Mucosa of descending colon (tissue), 3 donors: Measurements from ENCODE around the gene CNOT6. TPM values are rescaled to one million over a fixed set of nuclear protein-coding genes. Genes with fewer than 3 reads are reported as not detected.
"Not testable (repeated sequence)": the region's sequence is repeated elsewhere in the genome, so short reads cannot be mapped to it uniquely, and the experiment has no call there.

Source experiments
- ATAC-seq: fragments of 200-7000 bp; cut with Tn5 transposase; one replicate; pipeline ENCODE4 v1.9.1; 2020; ENCODE audit warnings: mild to moderate bottlenecking, moderate library complexity
- DNase-seq, 3 donors: peaks; one replicate each; pipeline ENCODE4 v3.0.0-alpha.2; 2020
- H3K36me3 ChIP-seq: fragments of 200-600 bp; one replicate; pipeline ENCODE4 v1.8.0; 2021; ENCODE audit warnings: low read depth, mild to moderate bottlenecking
- H3K4me1 ChIP-seq: fragments of 200-600 bp; one replicate; pipeline ENCODE4 v1.8.0; 2021; ENCODE audit warnings: low read depth, mild to moderate bottlenecking
- H3K4me3 ChIP-seq: fragments of 200-600 bp; one replicate; pipeline ENCODE4 v1.8.0; 2021; ENCODE audit warnings: mild to moderate bottlenecking
- H3K9me3 ChIP-seq: fragments of 200-600 bp; one replicate; pipeline ENCODE4 v1.8.0; 2021; ENCODE audit warnings: mild to moderate bottlenecking
- intact Hi-C, 2 donors: fragments of 100-400 bp; cut with DNase I in 1 of 2; cut with micrococcal nuclease in 1 of 2; formaldehyde crosslinking; loops; one replicate each; pipeline versions ENCODE4 v1.11.0 to v1.11.1; 2022; cut with DNase I, micrococcal nuclease
- total RNA-seq, 3 donors: library from RNA; stranded (reverse); fragmentation: NEBNext Ultra II Directional in 2 of 3; extraction: Animal tissue kit (Norgen Biotek cat#: 25700) in 2 of 3; gene quantifications; one replicate each; pipeline versions ENCODE4 v1.2.1 to v1.2.4, GENCODE V29; 2021 to 2023
- TF ChIP-seq, protein P1 (sequence below): fragments of 200-600 bp; IDR thresholded peaks from one replicate; pipeline ENCODE4 v1.8.0; 2022; ENCODE audit warnings: antibody characterized with exemption, mild to moderate bottlenecking
- donor health status: DM: no; HTN: no; CAD: no; lungs with moderate emphysema.
- donor health status: DM: no; HTN: no; CAD: no.
- donor health status: DM: no; HTN: yes; CAD: no.

The CNOT6 gene
- total RNA-seq, 3 donors from 2014 or later: 20.9 to 33.7 (median 25.2) TPM

DNA sequence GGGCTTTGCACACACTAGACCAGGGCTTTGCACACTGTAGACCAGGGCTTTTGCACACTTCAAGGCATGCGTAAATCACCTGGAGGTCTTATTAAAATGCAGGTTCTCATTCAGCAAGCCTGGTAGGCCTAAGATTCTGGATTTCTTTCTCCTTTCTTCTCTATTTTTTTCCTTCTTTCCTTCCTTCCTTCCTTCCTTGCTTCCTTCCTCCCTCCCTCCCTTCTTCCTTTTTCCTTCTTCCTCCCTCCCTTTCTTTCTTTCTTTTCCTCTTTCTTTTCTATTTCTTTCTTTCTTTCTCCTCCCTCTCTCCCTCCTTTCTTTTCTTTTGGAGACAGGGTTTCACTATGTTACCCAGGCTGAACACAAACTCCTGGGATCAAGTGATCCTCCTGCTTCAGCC lies 24.3 kb upstream of the CNOT6 start:
- Histone ChIP-seq H3K9me3 (no peaks in the 10 kb centered on the region), H3K4me1 (peaks cover 11% of the 10 kb centered on the region), H3K36me3 (no peaks in the 10 kb centered on the region), H3K4me3 (no peak overlapping the region)
- TF ChIP-seq, protein P1, sequence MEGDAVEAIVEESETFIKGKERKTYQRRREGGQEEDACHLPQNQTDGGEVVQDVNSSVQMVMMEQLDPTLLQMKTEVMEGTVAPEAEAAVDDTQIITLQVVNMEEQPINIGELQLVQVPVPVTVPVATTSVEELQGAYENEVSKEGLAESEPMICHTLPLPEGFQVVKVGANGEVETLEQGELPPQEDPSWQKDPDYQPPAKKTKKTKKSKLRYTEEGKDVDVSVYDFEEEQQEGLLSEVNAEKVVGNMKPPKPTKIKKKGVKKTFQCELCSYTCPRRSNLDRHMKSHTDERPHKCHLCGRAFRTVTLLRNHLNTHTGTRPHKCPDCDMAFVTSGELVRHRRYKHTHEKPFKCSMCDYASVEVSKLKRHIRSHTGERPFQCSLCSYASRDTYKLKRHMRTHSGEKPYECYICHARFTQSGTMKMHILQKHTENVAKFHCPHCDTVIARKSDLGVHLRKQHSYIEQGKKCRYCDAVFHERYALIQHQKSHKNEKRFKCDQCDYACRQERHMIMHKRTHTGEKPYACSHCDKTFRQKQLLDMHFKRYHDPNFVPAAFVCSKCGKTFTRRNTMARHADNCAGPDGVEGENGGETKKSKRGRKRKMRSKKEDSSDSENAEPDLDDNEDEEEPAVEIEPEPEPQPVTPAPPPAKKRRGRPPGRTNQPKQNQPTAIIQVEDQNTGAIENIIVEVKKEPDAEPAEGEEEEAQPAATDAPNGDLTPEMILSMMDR: no peak
- DNase-seq: no peak
- ATAC-seq: no peak
- intact Hi-C loops: loop anchor here in 1 of 2 donors (10.0 kb wide), 1 partner anchor 175 kb away; the partner anchor contains the start of gene MAPK9

DNA sequence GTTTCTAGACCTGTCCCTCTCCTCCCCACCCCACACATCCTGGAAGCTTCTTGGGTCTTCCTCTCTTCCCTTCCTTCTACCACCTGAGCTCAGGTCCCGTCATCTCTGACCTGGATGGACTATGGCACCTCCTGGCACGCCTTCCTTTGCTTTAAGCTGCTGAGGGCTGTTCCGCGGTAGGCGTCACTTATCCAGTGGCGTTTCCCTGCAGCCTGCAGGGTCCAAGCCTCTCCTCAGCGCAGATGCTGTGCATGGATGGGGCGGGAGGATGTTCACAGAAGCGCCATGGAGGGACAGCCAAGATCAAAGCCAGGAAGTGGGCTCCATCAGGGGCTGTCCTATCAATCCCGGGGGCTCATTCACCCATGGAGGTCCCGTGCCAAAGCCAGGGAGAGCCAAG lies 23.8 kb upstream of the CNOT6 start:
- no peaks in the 10 kb centered on the region for H3K9me3 ChIP-seq
- intact Hi-C loops: no loop called here
- TF ChIP-seq, protein P1: no peak
- peak; percentile 68 for ATAC-seq
- H3K4me3 ChIP-seq: no peak overlapping the region
- peak in 2 of 3 donors; percentile 33 to 51 for DNase-seq
- H3K36me3 ChIP-seq: no peaks in the 10 kb centered on the region
- peaks cover 11% of the 10 kb centered on the region for H3K4me1 ChIP-seq

DNA sequence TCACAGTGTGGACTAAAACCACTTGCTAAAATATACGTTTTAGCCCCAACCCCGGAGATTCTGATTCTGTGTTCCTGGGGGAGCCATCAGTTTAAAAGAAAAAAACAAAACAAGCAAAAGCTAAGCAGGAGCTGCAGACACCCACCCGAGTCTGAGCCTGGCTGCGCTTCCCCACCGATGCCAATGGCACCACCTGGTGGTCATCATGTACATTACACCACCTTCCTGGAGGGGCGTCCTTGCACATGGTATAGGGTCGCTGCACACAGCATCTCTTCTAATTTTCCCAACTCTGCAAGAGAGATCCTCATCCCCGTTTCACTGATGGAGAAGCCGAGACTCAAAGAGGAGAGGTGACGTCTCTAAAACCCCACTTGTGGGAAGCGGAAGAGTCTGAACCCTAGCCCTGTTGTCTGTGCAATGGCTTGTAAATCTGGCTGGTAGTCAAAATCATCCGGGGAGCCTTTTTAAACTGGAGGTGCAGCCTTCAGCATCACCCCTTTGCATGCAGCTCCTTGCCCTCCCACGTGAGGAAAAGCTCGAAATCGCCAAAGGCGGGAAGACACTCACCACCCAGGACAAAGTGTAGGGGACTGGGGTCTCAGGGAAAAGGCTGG lies 23.1 kb upstream of the CNOT6 start:
- intact Hi-C loops: no loop called here
- Histone ChIP-seq H3K36me3 (no peaks in the 10 kb centered on the region), H3K4me3 (no peak overlapping the region), H3K4me1 (peaks cover 11% of the 10 kb centered on the region), H3K9me3 (no peaks in the 10 kb centered on the region)
- TF ChIP-seq, protein P1: peak; percentile 81
- ATAC-seq (peak; percentile 58), DNase-seq (peak in 1 of 3 donors; percentile 48)

DNA sequence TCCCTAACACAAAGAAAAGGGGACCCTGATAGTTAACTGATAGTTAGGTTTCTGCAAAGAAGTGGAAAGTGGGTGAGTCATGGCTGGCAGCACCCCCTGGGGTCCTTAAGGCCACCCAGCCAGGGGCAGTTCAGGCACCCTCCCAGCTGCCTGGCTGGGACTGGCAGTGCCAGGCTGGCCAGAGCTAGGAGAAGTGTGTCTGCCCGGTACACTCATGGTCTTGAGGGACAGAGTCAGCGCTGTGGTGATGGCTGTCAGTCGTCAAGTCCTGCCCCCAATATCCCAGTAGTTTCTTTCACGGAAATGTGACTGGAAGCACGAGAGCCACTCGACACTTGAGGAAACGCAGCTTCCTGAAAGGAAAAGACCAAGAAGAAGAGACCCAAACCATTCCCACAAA lies 22.3 kb upstream of the CNOT6 start:
- H3K9me3 ChIP-seq: no peaks in the 10 kb centered on the region
- ATAC-seq: no peak
- H3K4me3 ChIP-seq: no peak overlapping the region
- TF ChIP-seq, protein P1: no peak
- peaks cover 9% of the 10 kb centered on the region for H3K4me1 ChIP-seq
- intact Hi-C loops: no loop called here
- no peak for DNase-seq
- no peaks in the 10 kb centered on the region for H3K36me3 ChIP-seq

DNA sequence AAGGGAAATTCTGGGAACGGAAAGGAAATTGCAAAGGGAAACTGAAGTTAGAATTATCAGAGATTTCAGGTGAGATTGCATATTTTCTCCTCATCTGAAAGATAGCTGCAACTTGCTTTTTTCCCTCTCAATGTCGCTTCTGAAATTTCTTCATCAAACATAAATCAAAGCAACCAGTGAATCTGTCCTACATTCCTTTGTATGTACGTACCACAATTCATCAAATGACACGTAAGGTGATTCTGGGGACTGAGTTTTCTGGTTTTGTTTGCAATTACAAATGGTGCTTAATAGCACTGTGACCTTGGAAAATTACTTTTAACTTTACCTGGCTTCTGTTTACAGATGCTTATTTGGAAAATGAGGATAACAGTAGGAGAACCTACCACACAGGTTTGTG lies 21.9 kb upstream of the CNOT6 start:
- Histone ChIP-seq H3K9me3 (no peaks in the 10 kb centered on the region), H3K4me3 (no peak overlapping the region), H3K36me3 (no peaks in the 10 kb centered on the region), H3K4me1 (peaks cover 8% of the 10 kb centered on the region)
- DNase-seq: no peak
- TF ChIP-seq, protein P1: no peak
- intact Hi-C loops: no loop called here
- no peak for ATAC-seq

DNA sequence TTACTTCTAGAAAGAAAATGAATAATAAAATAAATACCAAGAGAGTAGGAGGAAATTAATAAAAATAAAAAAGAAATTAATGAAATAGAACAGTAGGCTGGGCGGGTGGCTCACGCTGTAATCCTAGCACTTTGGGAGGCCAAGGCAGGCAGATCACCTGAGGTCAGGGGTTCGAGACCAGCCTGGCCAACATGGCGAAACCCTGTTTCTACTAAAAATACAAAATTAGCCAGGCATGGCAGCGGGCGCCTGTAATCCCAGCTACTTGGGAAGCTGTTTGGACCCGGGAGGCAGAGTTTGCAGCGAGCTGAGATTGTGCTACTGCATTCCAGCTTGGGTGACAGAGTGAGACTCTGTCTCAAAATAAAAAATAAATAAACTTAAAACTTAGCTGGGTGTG lies 20.8 kb upstream of the CNOT6 start:
- H3K36me3 ChIP-seq, DNase-seq, ATAC-seq, intact Hi-C loops, H3K4me3 ChIP-seq, H3K4me1 ChIP-seq, H3K9me3 ChIP-seq: not testable (repeated sequence)
